Dermis blood vessel endothelial cell (primary cell): ENCODE data around the gene KRT85. TPM values are rescaled to one million over a fixed set of nuclear protein-coding genes. Genes with fewer than 3 reads are reported as not detected.

Source experiments
- DNase-seq: peaks from one replicate; pipeline ENCODE4 v3.0.0; 2010
- total RNA-seq: library from RNA; depleted of rRNA; stranded (reverse); fragments of >200 nt; gene quantifications from 2 replicates; pipeline ENCODE4 v1.2.3, GENCODE V29; 2014

The KRT85 gene
- total RNA-seq, 1 donor from 2014 or later: not detected

DNA sequence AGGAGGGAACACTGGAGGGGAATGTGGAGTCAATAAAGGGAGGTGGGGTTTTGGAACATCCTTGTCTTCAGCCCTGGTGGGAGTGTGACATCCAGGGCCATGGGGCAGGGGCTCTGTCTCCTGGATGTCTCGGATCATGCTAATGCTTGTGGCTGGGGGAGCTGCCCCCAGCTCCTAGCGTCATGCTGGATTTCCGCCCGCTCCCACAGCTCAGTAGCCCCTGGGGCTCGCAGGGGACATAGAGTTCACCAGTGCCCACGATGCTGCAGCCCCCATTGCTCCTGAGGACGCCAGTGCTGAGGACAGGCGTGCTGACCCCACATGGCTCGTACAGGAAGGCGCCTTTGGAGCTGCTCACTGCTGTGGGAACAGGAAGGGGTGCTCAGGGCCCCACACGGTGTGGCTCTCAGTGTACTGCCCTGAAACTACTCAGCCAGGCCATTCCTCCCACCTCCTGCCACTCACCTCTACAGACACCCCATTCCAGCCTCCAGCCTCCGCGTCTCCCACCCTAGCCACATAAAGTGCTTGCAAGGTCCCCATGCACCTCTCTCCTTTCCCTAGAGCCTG, 27.6 kb upstream of the KRT85 start:
- DNase-seq: no peak

DNA sequence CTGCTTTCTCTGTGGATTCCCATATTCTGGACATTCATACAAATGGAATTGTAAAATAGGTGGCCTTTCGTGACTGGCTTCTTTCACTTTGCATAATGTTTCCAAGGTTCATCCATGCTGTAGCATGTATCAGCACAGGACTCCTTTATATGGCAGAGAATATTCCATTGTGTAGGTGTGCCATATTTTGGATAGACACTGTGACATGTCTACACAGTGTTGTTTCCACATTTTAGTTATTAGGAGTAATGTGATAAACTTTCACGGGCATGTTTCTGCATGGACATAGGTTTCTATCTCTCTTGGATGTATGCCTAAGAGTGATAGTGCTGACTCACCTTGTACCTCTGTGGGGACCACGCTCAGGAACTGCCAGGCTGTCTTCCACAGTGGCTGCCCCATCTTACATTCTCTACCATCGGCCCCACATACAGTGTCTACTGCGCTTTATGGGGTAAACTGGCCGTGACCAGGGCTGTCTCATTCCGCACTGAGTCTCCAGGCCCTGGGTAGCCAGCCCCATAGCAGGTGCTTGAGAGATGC, 25.3 kb upstream of the KRT85 start:
- DNase-seq: no peak

- peak; percentile 10 for DNase-seq
Observed at GRCh38 chr12:52391618-52392002, 24.3 kb upstream of the KRT85 start.

GRCh38 chr12:52390739-52391617, 23.7 kb upstream of the KRT85 start:
- DNase-seq: peak; percentile 36

GRCh38 chr12:52389313-52390207, 22.3 kb upstream of the KRT85 start:
- no peak for DNase-seq

DNA sequence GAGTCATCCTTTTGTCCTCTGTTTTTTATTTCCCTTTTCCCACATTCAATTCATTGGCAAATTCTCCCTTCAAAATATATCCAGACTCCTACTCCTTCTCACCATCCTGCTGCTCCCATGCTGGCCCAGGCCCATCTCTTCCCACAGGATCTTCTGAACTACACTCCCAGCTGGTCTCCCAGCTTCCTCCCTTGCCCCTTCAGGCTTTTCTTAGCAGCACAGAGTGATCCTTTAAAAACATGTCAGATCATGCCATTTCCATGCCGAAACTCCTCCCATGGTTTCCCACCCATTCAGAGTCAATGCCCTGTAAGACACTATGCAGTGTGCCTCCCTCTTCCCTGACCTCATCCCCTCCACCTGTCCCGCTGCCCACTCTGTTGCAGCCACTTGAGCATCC, 20.6 kb upstream of the KRT85 start:
- no peak for DNase-seq

DNA sequence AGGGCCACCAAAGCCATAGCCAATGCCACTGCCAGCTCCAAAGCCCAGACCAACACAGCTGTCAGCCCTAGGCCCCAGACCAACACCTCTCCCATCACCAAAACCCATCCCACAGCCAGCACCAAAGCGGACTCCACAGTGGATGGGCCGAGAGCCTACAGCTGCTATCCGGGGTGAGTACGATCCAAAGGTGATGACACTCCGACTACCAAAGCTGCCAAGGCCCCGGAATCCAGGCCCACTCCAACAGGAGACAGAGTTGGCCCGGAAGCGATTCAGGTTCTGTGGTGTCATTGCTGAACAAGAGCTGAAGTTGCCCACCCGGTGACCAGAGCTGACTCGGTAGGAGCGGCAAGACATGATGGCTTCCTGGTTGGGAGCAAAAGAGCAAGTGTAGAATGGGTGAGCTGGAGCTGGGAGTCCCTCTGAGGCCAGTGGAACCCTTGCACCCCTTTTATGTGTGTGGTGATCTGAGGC, 18.0 kb upstream of the KRT85 start, which contains the start of gene KRT84:
KRT84 (minus strand) TSS at position 427 of the 477 bp plus-strand sequence; CDS start at position 360, 67 bp downstream.
- no peak for DNase-seq

GRCh38 chr12:52383331-52383730, 16.1 kb upstream of the KRT85 start:
- no peak for DNase-seq

DNA sequence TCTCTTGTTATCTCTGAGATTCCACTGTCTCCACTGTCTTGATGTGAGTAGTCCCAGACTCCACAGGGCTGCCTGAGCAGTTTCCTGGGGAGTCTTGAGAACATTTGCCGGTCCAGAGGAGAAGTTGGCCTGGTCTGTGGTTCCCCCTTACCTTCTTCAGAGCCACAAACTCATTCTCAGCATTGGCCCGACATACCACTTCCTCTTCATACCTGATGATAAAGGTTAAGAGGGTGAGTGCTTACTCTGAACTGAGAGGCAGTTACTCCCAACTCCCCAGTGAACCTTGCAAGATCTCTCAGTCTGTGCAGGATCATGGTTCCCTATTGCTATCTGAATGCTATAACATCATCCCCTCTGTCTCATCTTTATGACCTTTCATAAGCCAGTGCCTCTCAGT, 15.6 kb upstream of the KRT85 start:
- DNase-seq: no peak

DNA sequence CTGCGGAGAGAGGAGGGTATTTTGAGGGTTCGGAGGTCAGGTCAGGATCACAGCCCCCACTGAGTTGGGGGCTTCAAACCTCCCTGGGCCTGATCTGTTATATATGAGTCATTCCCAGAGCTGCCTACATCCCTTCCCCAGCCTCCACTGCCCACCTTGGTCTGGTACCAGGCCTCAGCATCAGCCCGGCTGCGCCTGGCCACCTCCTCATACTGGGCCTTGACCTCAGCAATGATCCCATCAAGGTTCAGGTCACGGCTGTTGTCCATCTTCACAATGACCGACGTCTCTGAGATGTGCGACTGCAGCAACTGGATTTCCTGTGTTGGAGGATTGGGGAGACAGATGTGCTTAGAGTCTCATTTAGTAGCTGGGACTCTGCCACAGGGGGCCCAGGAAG, 13.9 kb upstream of the KRT85 start:
- no peak for DNase-seq

DNA sequence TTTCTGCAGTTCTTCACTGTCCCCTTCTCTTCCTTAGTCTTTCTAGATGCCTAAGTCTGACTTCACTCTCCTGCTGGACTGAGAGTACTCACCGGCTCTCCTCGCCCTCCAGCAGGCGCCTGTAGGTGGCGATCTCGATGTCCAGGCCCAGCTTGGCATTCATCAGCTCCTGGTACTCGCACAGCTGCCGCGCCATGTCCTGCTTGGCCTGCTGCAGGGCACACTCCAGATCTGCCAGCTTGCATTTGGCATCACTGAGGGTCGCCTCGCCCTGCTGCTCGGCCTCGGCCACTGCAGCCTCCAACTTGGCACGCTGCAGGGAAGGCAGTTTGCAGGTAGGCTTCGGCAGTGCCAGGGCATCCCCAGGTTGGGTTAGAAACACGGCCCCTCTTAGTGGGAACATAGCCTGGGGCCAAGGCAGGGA, 13.0 kb upstream of the KRT85 start:
- DNase-seq: peak; percentile 44

DNA sequence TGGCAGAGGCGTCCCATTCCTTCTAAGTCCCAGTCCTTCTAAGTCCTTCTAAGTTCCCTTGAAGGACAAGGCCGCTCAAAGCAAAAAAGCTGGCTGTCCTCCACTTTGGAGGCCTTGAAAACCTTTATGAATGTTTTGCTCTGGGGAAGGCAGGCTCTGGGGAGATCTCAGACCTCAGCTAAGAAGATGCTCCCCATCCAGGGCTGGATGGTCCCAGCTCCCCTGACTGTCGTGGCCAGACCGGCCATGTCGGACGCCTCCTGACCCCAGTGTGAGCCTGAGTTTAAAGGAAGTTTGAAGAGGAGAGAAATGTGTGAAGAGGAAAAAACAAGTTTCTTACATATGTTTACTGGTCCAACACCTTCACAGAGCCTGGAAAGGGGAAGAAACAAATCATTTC, 12.3 kb upstream of the KRT85 start:
- DNase-seq: no peak

GRCh38 chr12:52378091-52378490, 10.8 kb upstream of the KRT85 start:
- no peak for DNase-seq

DNA sequence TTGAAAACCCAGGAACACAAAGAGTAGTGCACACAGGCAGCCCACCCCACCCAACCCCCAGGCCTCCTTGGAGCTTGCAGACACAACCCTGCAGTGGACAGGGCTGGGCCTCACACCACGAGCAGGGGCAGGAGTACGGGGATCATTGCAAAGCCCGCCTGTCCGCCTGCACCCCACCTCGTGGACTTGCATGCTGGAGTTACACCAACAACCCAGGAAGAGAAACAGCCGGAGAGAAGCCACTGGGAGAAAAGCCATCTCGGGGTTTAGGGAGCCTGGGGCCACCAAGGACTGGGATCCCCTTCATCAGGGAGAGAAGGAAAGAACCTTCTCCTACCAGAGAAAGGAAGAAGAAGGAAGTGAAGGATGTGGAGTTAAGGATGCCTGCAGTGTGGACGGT, 10.0 kb upstream of the KRT85 start:
- no peak for DNase-seq

GRCh38 chr12:52372216-52373154, 5.2 kb upstream of the KRT85 start:
- DNase-seq: peak; percentile 86

GRCh38 chr12:52371716-52372115, 4.4 kb upstream of the KRT85 start:
- DNase-seq: no peak

DNA sequence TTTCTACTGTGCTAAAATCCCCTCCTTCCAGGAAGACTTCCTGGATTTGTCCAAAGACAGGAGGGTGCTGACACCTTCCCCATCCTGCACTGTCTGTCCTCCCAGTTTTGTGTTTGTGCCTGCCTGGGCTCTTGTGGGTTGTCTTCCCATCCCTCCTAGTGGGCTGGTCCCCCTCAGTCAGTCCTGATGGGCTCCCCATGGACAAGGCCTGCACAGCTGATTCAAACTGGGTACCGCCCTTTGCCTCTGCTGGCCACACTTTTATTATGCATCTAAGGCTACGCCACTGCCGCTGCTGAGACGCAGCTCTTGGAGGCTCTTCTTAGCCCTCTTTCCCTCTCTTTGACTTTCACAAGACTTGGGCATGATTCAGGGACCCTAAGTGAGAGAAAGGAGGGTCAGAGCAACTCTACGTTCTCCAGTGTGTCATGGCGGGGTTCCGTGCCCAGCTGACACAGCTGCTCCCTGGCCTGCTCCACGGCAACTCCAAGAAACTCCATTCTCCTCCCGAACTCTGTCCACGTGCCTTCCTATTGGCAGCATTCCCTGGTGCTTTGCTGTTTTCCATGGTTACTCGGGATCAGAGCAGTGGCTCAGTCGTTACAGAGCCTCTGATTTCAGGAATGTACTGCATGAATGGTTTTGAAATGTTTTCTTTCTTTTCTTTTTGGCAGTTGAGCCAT, 3.8 kb upstream of the KRT85 start:
- peak; percentile 33 for DNase-seq

DNA sequence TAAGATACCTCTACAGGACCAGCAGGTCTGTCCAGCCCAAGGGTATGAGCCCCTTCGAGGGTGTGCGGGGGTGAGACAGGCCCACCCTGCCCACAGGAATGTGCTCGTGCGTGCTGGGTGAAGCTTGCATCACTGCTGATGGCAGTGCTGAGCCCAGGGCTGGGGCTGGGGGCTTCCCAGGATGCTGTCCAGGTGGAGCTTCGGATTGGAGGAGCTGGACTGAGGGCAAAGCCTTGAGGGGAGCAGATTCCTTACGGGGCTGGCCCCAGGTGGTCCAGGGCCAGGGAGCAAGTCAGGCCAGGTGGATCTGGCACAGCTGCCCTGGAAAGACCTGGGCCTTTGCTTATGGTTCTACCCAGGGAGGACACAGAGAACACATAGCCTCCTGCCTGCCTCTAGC, 2.5 kb upstream of the KRT85 start:
- DNase-seq: no peak

- DNase-seq: no peak
Observed at GRCh38 chr12:52369211-52369610, 1.9 kb upstream of the KRT85 start.

GRCh38 chr12:52368508-52368907, 1.2 kb upstream of the KRT85 start:
- no peak for DNase-seq

DNA sequence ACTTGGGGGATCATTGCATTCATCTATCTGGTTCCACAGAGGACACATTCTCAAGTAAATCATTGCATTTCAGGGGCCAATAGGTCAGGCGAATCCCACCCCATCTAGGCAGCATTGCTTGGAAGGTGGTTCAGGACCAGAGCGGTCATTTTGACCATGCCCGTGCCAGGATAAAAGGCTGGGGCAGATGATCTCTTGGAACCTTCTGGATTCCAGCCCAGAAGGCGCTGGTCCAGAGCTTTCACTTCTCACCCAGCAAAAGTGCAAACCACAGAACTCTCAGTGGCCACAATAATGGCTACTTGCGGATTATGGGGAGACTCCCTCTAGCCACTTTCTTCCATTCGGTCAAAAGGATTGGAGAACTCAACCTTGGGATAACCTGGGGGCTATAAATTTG, 595 bp upstream of the KRT85 start:
- DNase-seq: no peak
